Measurements from ENCODE around the gene LTBP1.

DNA sequence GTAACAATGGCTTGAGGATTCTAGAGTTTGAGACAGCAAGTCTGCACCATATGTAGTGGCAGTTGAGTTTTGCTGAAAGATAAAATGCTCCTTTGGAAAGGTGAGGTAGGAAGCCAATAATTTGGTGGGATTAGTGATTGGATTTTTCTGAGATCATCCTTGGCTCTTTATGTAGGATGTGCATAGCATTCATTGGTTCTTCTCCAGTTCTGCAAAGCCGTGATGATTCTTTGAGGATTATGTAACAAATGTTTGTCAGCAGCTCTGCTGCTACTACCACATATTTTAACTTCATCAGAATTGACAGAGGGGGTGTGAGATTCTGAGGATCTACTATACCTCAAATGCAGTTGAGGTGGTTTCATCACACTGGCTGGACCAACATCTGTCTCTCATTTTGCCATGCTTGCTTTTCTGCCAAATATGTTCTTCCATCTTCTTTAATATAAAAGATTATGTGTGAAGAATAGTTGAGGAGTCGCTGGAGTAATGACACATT lies 340.8 kb downstream of the LTBP1 start:
- no peak for TF ChIP-seq CTCF (IDR thresholded peaks at IDR 0.05 in 2 of 3, conservative IDR thresholded peaks at IDR 0.05 in 1 of 3; ENCODE audit: control insufficient read depth in 2 of 3, extremely low read depth in 1 of 3, insufficient read depth in 1 of 3, low read depth in 3 of 3, low read length in 3 of 3)
- no peak for TF ChIP-seq TCF12 (IDR thresholded peaks at IDR 0.05; ENCODE audit: low read depth, low read length)
- TF ChIP-seq HDAC2 (IDR thresholded peaks at IDR 0.05), result no peak
- TF ChIP-seq GABPA (IDR thresholded peaks at IDR 0.05; ENCODE audit: low read depth), result no peak
- TF ChIP-seq MYC (IDR thresholded peaks at IDR 0.05; ENCODE audit: insufficient read depth, insufficient read length, insufficient replicate concordance, low read length, severe bottlenecking), result no peak

Data from GM12878 (cell line).